Measurements from ENCODE around the gene POLG2. TPM values are rescaled to one million over a fixed set of nuclear protein-coding genes. Genes with fewer than 3 reads are reported as not detected.

Gene POLG2
- total and polyA plus RNA-seq, 9 of the 15 experiments (the other 6 are each of a cell fraction or from before 2014, with no cell fraction given): 13.4 to 44.8 (median 37.0) TPM

DNA sequence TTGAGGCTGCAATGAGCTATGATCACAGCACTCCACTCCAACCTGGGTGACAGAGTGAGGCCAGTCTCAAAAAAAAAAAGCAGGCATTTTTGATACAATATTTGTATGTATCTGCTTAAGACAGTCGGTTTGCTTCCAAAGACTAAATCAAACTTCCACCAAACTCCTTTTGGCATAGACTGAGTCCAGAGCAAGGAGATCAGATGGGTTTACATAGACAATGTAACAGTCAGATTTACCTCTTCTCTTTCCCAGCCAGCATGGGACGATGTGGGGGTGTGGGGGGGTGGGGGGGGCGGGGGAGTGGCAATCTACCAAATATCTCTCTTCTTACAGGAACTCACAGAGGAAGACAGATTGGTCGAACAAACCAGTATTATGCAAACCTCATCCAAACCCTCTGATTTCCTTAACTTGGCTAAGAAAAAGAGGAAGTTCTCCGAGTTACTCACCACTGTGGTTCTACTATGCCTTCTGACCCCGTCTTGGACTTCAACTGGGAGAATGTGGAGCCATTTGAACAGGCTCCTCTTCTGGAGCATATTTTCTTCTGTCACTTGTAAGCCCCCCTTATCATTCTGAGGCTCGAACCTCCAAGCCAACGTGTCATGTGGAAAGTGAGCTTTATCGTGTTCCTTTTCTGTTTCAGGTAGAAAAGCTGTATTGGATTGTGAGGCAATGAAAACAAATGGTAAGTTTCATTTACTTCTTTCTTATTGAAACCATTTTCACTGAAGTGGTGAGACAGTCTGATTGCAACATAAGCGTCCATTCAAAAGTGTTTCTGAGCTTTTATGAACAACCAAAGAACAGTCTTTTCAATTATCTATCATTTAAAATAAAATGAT is 48.0 kb downstream of the POLG2 start, which contains the start of gene MILR1 (continued):
- TF ChIP-seq, protein P1, sequence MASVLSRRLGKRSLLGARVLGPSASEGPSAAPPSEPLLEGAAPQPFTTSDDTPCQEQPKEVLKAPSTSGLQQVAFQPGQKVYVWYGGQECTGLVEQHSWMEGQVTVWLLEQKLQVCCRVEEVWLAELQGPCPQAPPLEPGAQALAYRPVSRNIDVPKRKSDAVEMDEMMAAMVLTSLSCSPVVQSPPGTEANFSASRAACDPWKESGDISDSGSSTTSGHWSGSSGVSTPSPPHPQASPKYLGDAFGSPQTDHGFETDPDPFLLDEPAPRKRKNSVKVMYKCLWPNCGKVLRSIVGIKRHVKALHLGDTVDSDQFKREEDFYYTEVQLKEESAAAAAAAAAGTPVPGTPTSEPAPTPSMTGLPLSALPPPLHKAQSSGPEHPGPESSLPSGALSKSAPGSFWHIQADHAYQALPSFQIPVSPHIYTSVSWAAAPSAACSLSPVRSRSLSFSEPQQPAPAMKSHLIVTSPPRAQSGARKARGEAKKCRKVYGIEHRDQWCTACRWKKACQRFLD (CRISPR knock-in tag; IDR thresholded peaks at IDR 0.05): no peak
- no peak for TF ChIP-seq NCOA4 (IDR thresholded peaks at IDR 0.05; ENCODE audit: partially characterized antibody)
- TF ChIP-seq PML (IDR thresholded peaks at IDR 0.05; ENCODE audit: low read length): peak; percentile 39; the same call in 1 of the 2 replicates
- TF ChIP-seq, protein P2, sequence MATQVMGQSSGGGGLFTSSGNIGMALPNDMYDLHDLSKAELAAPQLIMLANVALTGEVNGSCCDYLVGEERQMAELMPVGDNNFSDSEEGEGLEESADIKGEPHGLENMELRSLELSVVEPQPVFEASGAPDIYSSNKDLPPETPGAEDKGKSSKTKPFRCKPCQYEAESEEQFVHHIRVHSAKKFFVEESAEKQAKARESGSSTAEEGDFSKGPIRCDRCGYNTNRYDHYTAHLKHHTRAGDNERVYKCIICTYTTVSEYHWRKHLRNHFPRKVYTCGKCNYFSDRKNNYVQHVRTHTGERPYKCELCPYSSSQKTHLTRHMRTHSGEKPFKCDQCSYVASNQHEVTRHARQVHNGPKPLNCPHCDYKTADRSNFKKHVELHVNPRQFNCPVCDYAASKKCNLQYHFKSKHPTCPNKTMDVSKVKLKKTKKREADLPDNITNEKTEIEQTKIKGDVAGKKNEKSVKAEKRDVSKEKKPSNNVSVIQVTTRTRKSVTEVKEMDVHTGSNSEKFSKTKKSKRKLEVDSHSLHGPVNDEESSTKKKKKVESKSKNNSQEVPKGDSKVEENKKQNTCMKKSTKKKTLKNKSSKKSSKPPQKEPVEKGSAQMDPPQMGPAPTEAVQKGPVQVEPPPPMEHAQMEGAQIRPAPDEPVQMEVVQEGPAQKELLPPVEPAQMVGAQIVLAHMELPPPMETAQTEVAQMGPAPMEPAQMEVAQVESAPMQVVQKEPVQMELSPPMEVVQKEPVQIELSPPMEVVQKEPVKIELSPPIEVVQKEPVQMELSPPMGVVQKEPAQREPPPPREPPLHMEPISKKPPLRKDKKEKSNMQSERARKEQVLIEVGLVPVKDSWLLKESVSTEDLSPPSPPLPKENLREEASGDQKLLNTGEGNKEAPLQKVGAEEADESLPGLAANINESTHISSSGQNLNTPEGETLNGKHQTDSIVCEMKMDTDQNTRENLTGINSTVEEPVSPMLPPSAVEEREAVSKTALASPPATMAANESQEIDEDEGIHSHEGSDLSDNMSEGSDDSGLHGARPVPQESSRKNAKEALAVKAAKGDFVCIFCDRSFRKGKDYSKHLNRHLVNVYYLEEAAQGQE (IDR thresholded peaks at IDR 0.05; ENCODE audit: borderline replicate concordance): no peak; the same call in 1 of the 2 replicates
- TF ChIP-seq, protein P2 (CRISPR knock-in tag; IDR thresholded peaks at IDR 0.05; ENCODE audit: low read depth): no peak
- TF ChIP-seq JUN (IDR thresholded peaks at IDR 0.05; ENCODE audit: borderline replicate concordance, low read depth, low read length): peak; percentile 85
- no peak for TF ChIP-seq JUN (CRISPR knock-in tag; IDR thresholded peaks at IDR 0.05; ENCODE audit: borderline replicate concordance)
- TF ChIP-seq, protein P3, sequence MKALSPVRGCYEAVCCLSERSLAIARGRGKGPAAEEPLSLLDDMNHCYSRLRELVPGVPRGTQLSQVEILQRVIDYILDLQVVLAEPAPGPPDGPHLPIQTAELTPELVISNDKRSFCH (CRISPR knock-in tag; IDR thresholded peaks at IDR 0.05): no peak
- TF ChIP-seq, protein P3 (tag; IDR thresholded peaks at IDR 0.05): no peak
- no peak for TF ChIP-seq MTF1 (CRISPR knock-in tag; IDR thresholded peaks at IDR 0.05; ENCODE audit: borderline replicate concordance)
- TF ChIP-seq CBFA2T3 (IDR thresholded peaks at IDR 0.05): no peak; the same call in 1 of the 2 replicates
- TF ChIP-seq MED1 (CRISPR knock-in tag; IDR thresholded peaks at IDR 0.05; ENCODE audit: borderline replicate concordance): no peak
- no peak for TF ChIP-seq TCF7 (IDR thresholded peaks at IDR 0.05; ENCODE audit: borderline replicate concordance)
- no peak for TF ChIP-seq ZNF695 (CRISPR knock-in tag; IDR thresholded peaks at IDR 0.05)
- TF ChIP-seq SPI1 (IDR thresholded peaks at IDR 0.05; ENCODE audit: borderline replicate concordance, low read depth, low read length): peak; percentile 96
- peak; percentile 54 to 98; a peak in 3 of 4 replicates for TF ChIP-seq RCOR1 (IDR thresholded peaks at IDR 0.05; ENCODE audit: borderline replicate concordance in 1 of 2, low read depth in 2 of 2, low read length in 2 of 2)
